NCI-H2107 treated with DMSO at 0.1 percent for 48 hours (cell line): ENCODE results near the gene FBXW10B.
A peak's percentile ranks its signal among the peaks of the same experiment; 100 is the strongest.
"Not testable (repeated sequence)": the region's sequence is repeated elsewhere in the genome, so short reads cannot be mapped to it uniquely, and the experiment has no call there.

Experiments
- DNase-seq: peaks from one replicate; lab custom pipeline; 2025; ENCODE audit not compliant: unreplicated experiment; lab: John Stamatoyannopoulos, UW

The FBXW10B gene

GRCh38 chr17:15619331-15620058 is at the start of gene FBXW10B:
TSS of gene FBXW10B (minus strand) at chr17:15619704. CDS start at chr17:15619512, 192 bp downstream.
- not testable (repeated sequence) for DNase-seq

GRCh38 chr17:15663691-15664090 is 44.2 kb upstream of the FBXW10B start:
- no peak for DNase-seq

GRCh38 chr17:15663176-15663575 is 43.7 kb upstream of the FBXW10B start:
- DNase-seq = no peak

GRCh38 chr17:15662681-15663080 is 43.2 kb upstream of the FBXW10B start:
- DNase-seq = no peak

GRCh38 chr17:15660077-15660476 is 40.6 kb upstream of the FBXW10B start:
- no peak for DNase-seq

- no peak for DNase-seq
Observed at GRCh38 chr17:15659663-15660062, 40.2 kb upstream of the FBXW10B start.

- no peak for DNase-seq
Observed at GRCh38 chr17:15659236-15659635, 39.7 kb upstream of the FBXW10B start.

GRCh38 chr17:15658296-15658695 is 38.8 kb upstream of the FBXW10B start:
- no peak for DNase-seq

- no peak for DNase-seq
Observed at GRCh38 chr17:15657868-15658267, 38.4 kb upstream of the FBXW10B start.

GRCh38 chr17:15654886-15655561 is 35.5 kb upstream of the FBXW10B start:
- no peak for DNase-seq

GRCh38 chr17:15654401-15654800 is 34.9 kb upstream of the FBXW10B start:
- DNase-seq = not testable (repeated sequence)

GRCh38 chr17:15652960-15653359 is 33.5 kb upstream of the FBXW10B start:
- no peak for DNase-seq

- peak; percentile 41 for DNase-seq
Observed at GRCh38 chr17:15651583-15652110, 32.1 kb upstream of the FBXW10B start.

- no peak for DNase-seq
Observed at GRCh38 chr17:15650741-15651582, 31.5 kb upstream of the FBXW10B start.

- DNase-seq = no peak
Observed at GRCh38 chr17:15649861-15650421, 30.4 kb upstream of the FBXW10B start.

- no peak for DNase-seq
Observed at GRCh38 chr17:15648386-15648785, 28.9 kb upstream of the FBXW10B start.

- DNase-seq = peak; percentile 12
Observed at GRCh38 chr17:15645942-15646312, 26.4 kb upstream of the FBXW10B start.

GRCh38 chr17:15645099-15645941 is 25.8 kb upstream of the FBXW10B start:
- peak; percentile 4 for DNase-seq

GRCh38 chr17:15642505-15643251 is 23.2 kb upstream of the FBXW10B start:
- not testable (repeated sequence) for DNase-seq
